ENCODE measurements around the gene SET. TPM values are rescaled to one million over a fixed set of nuclear protein-coding genes. Genes with fewer than 3 reads are reported as not detected.

Gene SET
- total and polyA plus RNA-seq, 2 of the 13 experiments (the other 11 are each of a cell fraction or from before 2014, with no cell fraction given), result 94.2 to 611 TPM

- no peak for TF ChIP-seq FOXJ3 (CRISPR knock-in tag; IDR thresholded peaks at IDR 0.05; ENCODE audit: borderline replicate concordance)
- TF ChIP-seq SALL2 (CRISPR knock-in tag; IDR thresholded peaks at IDR 0.05), result no peak
- no peak for TF ChIP-seq SETDB1 (CRISPR knock-in tag; IDR thresholded peaks at IDR 0.05; ENCODE audit: borderline replicate concordance)
- TF ChIP-seq ETV5 (CRISPR knock-in tag; IDR thresholded peaks at IDR 0.05; ENCODE audit: borderline replicate concordance), result no peak
- TF ChIP-seq ZNF687 (CRISPR knock-in tag; IDR thresholded peaks at IDR 0.05), result peak; percentile 85
- TF ChIP-seq IKZF1 (IDR thresholded peaks at IDR 0.05), result no peak
- no peak for TF ChIP-seq ZNF646 (CRISPR knock-in tag; IDR thresholded peaks at IDR 0.05)
- TF ChIP-seq ZNF329 (CRISPR knock-in tag; IDR thresholded peaks at IDR 0.05; ENCODE audit: low read depth), result 0 out of 2 replicates have a peak, but pooled peaks have one; percentile 32
- TF ChIP-seq ZNF253 (CRISPR knock-in tag; IDR thresholded peaks at IDR 0.05; ENCODE audit: borderline replicate concordance), result 0 out of 2 replicates have a peak, but pooled peaks have one; percentile 26
- peak; percentile 53; the same call in 1 of the 2 replicates for TF ChIP-seq MTA1 (CRISPR knock-in tag; IDR thresholded peaks at IDR 0.05; ENCODE audit: borderline replicate concordance)
- no peak for TF ChIP-seq ZSCAN29 (CRISPR knock-in tag; conservative IDR thresholded peaks at IDR 0.05)
- TF ChIP-seq SOX6 (IDR thresholded peaks at IDR 0.05), result no peak
- TF ChIP-seq SOX6 (CRISPR knock-in tag; IDR thresholded peaks at IDR 0.05), result no peak
- 0 out of 2 replicates have a peak, but pooled peaks have one; percentile 53 for TF ChIP-seq CSRNP1 (CRISPR knock-in tag; IDR thresholded peaks at IDR 0.05)
Measured at GRCh38 chr9:128688501-128689292, at the start of gene SET (continued).
